Left ventricle myocardium inferior (tissue), 1 donor: Measurements from ENCODE around the gene KPNA1. TPM values are rescaled to one million over a fixed set of nuclear protein-coding genes. Genes with fewer than 3 reads are reported as not detected.
A peak's percentile ranks its signal among the peaks of the same experiment; 100 is the strongest.

Experiments
- DNase-seq: peaks from one replicate; pipeline ENCODE4 v3.0.0-alpha.2; 2020
- H3K27ac ChIP-seq: fragments of 200-600 bp; replicated peaks from 2 replicates; pipeline ENCODE4 v1.8.0; 2021
- H3K27me3 ChIP-seq: fragments of 200-600 bp; 2 replicates; pipeline ENCODE4 v1.8.0; 2021; ENCODE audit warnings: low read depth
- H3K36me3 ChIP-seq: fragments of 200-600 bp; 2 replicates; pipeline ENCODE4 v1.8.0; 2021
- H3K4me1 ChIP-seq: fragments of 200-600 bp; 2 replicates; pipeline ENCODE4 v1.8.0; 2021
- H3K4me3 ChIP-seq: fragments of 200-600 bp; 2 replicates; pipeline ENCODE4 v1.8.0; 2021; ENCODE audit warnings: mild to moderate bottlenecking, moderate library complexity
- H3K9me3 ChIP-seq: fragments of 200-600 bp; replicated peaks from 2 replicates; pipeline ENCODE4 v1.8.0; 2021
- intact Hi-C: fragments of 100-400 bp; cut with micrococcal nuclease; formaldehyde crosslinking; loops from one replicate; pipeline ENCODE4 v1.11.0; 2022
- total RNA-seq: library from RNA; stranded (reverse); fragmentation: NEBNext Ultra II Directional; extraction: Animal tissue kit (Norgen Biotek cat#: 25700); gene quantifications from one replicate; pipeline ENCODE4 v1.2.1, GENCODE V29; 2021
- TF ChIP-seq, protein P1 (sequence below): fragments of 200-600 bp; IDR thresholded peaks from 2 replicates; pipeline ENCODE4 v1.8.0; 2021; ENCODE audit warnings: antibody characterized with exemption, mild to moderate bottlenecking, borderline replicate concordance
- donor health status: DM: no; HTN: yes; CAD: no; lungs with severe emphysema.

Gene KPNA1
- total RNA-seq, 1 donor from 2014 or later, result 64.9 TPM

DNA sequence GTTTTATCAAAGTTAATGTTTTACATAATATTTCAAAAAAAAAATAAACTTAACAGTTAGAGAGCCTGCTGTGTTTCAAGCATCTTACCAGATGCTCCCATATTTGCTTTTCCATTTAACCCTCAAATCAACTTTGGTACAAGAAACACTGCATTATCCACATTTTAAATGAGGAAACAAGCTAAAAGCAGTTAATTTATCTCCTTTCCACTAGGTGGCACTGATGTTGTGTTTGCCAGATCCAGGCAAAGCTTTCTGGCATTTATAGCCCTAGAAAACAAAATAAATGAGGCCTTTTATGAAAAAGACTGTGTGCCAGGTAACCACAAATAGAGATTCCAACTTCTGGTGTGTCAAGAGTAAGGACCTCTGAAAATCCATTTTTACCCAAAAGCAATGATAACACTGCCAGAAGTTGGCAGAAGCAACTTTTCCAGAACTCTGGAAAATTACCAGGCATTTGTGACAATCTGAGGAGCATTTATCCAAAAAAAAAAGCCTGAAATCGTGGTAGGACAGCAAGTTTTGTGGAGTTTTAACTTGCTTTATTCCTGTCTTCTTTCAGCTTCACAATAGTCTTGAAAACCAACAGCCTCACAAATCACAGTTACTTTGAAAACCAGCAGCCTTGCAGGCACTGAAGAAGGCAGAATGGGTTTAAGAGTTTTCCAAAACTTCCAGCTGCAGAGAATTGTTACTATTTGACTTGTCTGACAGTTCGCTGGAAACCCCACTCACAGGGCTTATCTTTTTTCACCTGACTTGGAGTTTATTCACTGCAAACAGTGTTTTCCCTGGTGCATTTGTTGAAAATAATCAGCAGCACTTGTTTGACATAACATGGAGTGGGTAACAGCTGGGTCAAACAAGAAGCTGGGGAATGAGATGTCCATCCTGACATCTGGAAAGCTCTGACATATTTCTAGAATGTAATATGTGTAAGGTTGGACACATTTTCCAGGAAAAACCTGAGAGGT is 121.6 kb downstream of the KPNA1 start:
- Histone ChIP-seq H3K27me3 (no peaks in the 10 kb centered on the region), H3K9me3 (no peaks in the 10 kb centered on the region), H3K36me3 (no peaks in the 10 kb centered on the region), H3K4me3 (no peak overlapping the region), H3K27ac (peak overlapping the region; percentile 66), H3K4me1 (peaks cover 43% of the 10 kb centered on the region)
- TF ChIP-seq, protein P1, sequence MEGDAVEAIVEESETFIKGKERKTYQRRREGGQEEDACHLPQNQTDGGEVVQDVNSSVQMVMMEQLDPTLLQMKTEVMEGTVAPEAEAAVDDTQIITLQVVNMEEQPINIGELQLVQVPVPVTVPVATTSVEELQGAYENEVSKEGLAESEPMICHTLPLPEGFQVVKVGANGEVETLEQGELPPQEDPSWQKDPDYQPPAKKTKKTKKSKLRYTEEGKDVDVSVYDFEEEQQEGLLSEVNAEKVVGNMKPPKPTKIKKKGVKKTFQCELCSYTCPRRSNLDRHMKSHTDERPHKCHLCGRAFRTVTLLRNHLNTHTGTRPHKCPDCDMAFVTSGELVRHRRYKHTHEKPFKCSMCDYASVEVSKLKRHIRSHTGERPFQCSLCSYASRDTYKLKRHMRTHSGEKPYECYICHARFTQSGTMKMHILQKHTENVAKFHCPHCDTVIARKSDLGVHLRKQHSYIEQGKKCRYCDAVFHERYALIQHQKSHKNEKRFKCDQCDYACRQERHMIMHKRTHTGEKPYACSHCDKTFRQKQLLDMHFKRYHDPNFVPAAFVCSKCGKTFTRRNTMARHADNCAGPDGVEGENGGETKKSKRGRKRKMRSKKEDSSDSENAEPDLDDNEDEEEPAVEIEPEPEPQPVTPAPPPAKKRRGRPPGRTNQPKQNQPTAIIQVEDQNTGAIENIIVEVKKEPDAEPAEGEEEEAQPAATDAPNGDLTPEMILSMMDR, result peak; percentile 75
- intact Hi-C loops, result loop anchor here (5.0 to 10.0 kb wide), 2 partner anchors 112 to 284 kb away; no protein-coding TSS in a partner anchor
- no peak for DNase-seq

- Histone ChIP-seq H3K27ac (peak overlapping the region; percentile 66), H3K9me3 (no peaks in the 10 kb centered on the region), H3K4me3 (no peak overlapping the region), H3K36me3 (peaks cover 11% of the 10 kb centered on the region), H3K4me1 (peaks cover 47% of the 10 kb centered on the region), H3K27me3 (no peaks in the 10 kb centered on the region)
- no peak for DNase-seq
- TF ChIP-seq, protein P1, result no peak
- intact Hi-C loops, result loop anchor here (5.0 to 10.0 kb wide), 2 partner anchors 113 to 285 kb away; no protein-coding TSS in a partner anchor
Observed at GRCh38 chr3:122391681-122392446, 122.9 kb downstream of the KPNA1 start.

GRCh38 chr3:122390665-122391064 is 124.1 kb downstream of the KPNA1 start:
- TF ChIP-seq, protein P1, result no peak
- H3K4me1 ChIP-seq, result peaks cover 59% of the 10 kb centered on the region
- no peak for DNase-seq
- H3K4me3 ChIP-seq, result no peak overlapping the region
- H3K36me3 ChIP-seq, result peaks cover 14% of the 10 kb centered on the region
- peak overlapping the region; percentile 66 for H3K27ac ChIP-seq
- intact Hi-C loops, result loop anchor here (5.0 to 10.0 kb wide), 2 partner anchors 114 to 287 kb away; no protein-coding TSS in a partner anchor
- H3K27me3 ChIP-seq, result no peaks in the 10 kb centered on the region
- H3K9me3 ChIP-seq, result no peaks in the 10 kb centered on the region

GRCh38 chr3:122389892-122390291 is 124.8 kb downstream of the KPNA1 start:
- intact Hi-C loops, result loop anchor here (5.0 to 10.0 kb wide), 2 partner anchors 115 to 287 kb away; no protein-coding TSS in a partner anchor
- H3K4me1 ChIP-seq, result peaks cover 63% of the 10 kb centered on the region
- no peak for DNase-seq
- no peaks in the 10 kb centered on the region for H3K27me3 ChIP-seq
- H3K4me3 ChIP-seq, result no peak overlapping the region
- peaks cover 14% of the 10 kb centered on the region for H3K36me3 ChIP-seq
- TF ChIP-seq, protein P1, result no peak
- no peaks in the 10 kb centered on the region for H3K9me3 ChIP-seq
- H3K27ac ChIP-seq, result peak overlapping the region; percentile 66

DNA sequence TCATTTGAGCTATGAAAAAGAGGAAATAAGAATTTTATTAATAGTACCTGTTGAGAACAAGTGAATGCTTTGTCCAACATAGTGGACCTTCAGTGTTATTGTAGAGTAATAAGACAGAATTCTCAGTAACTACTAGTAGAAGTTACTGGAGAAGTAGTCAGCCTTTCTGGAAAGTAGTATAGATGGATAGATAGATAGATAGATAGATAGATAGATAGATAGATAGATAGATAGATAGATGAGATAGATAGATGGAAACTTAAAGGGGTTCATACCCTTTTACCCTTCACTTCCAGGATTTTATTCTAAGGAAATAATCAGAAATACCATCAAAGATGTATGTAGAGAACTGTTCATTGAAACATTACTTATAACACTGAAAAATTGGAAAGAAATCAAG is 125.5 kb downstream of the KPNA1 start:
- Histone ChIP-seq H3K4me3 (no peak overlapping the region), H3K9me3 (no peaks in the 10 kb centered on the region), H3K4me1 (peaks cover 70% of the 10 kb centered on the region), H3K36me3 (peaks cover 14% of the 10 kb centered on the region), H3K27me3 (no peaks in the 10 kb centered on the region), H3K27ac (no peak overlapping the region)
- intact Hi-C loops, result no loop called here
- TF ChIP-seq, protein P1, result no peak
- DNase-seq, result no peak
